Choroid plexus epithelial cell (primary cell): ENCODE measurements around the gene PUS1.
A peak's percentile ranks its signal among the peaks of the same experiment; 100 is the strongest.

ENCODE experiments used
- DNase-seq: peaks from one replicate; pipeline ENCODE4 v3.0.0-alpha.2; 2010; ENCODE audit warnings: low read depth
- H3K4me3 ChIP-seq: 2 replicates; pipeline ENCODE4 v1.5.1; 2011; ENCODE audit warnings: low read depth, mild to moderate bottlenecking, control low read depth, low read length, moderate library complexity
- CTCF ChIP-seq: conservative IDR thresholded peaks from 2 replicates; pipeline ENCODE4 v1.5.1; 2011; ENCODE audit warnings: low read depth, mild to moderate bottlenecking, control low read depth, inconsistent platforms, low read length, moderate library complexity

The PUS1 gene

GRCh38 chr12:131918311-131919050 lies 10.6 kb upstream of the PUS1 start:
- DNase-seq = no peak
- TF ChIP-seq CTCF = no peak
- no peak overlapping the region for H3K4me3 ChIP-seq

GRCh38 chr12:131919051-131919347 lies 10.1 kb upstream of the PUS1 start:
- TF ChIP-seq CTCF = no peak

GRCh38 chr12:131919366-131920156 lies 9.5 kb upstream of the PUS1 start:
- no peak for DNase-seq
- no peak overlapping the region for H3K4me3 ChIP-seq
- no peak for TF ChIP-seq CTCF

More at GRCh38 chr12:131919051-131919347, 10.1 kb upstream of the PUS1 start:
- H3K4me3 ChIP-seq = no peak overlapping the region
- DNase-seq = no peak

GRCh38 chr12:131920157-131920508 lies 8.9 kb upstream of the PUS1 start:
- no peak overlapping the region for H3K4me3 ChIP-seq
- no peak for TF ChIP-seq CTCF
- DNase-seq = no peak

GRCh38 chr12:131920902-131921840 lies 7.9 kb upstream of the PUS1 start:
- no peak for DNase-seq
- no peak overlapping the region for H3K4me3 ChIP-seq
- TF ChIP-seq CTCF = no peak

- DNase-seq = peak; percentile 15
- no peak for TF ChIP-seq CTCF
- no peak overlapping the region for H3K4me3 ChIP-seq
Observed at GRCh38 chr12:131921866-131922769, 7.0 kb upstream of the PUS1 start.
